HepG2 (cell line): ENCODE measurements around the gene THADA. TPM values are rescaled to one million over a fixed set of nuclear protein-coding genes. Genes with fewer than 3 reads are reported as not detected.
A peak's percentile ranks its signal among the peaks of the same experiment; 100 is the strongest.

ENCODE experiments used
- ATAC-seq: fragments of 200-7000 bp; cut with Tn5 transposase; 3 replicates; pipeline ENCODE4 v1.9.1; 2020; ENCODE audit warnings: mild to moderate bottlenecking, moderate library complexity
- BruUV-seq: library from RNA; stranded (reverse); fragments of 400-500 nt; replicated peaks from 2 replicates; lab custom pipeline; 2021; lab: Mats Ljungman, UMichigan
- CTCF ChIA-PET: fragments of 300-600 bp; formaldehyde crosslinking; extraction: SDS; loops from one replicate; lab custom pipeline; 2021; ENCODE audit warnings: low total read pairs, inconsistent platforms, low intra/inter-chr PET ratio; lab: Yijun Ruan, JAX
- POLR2A ChIA-PET: fragments of 350-600 bp; sonication (Branson Sonifier 250); formaldehyde crosslinking; loops from one replicate; lab custom pipeline; 2020; ENCODE audit warnings: antibody characterized with exemption, inconsistent platforms; lab: Yijun Ruan, JAX
- DNase-seq: peaks from one replicate; pipeline ENCODE4 v3.0.0-alpha.2; 2015; ENCODE audit warnings: low spot score
- FAIRE-seq: peaks from 3 replicates; lab custom pipeline; 2011; peaks lifted over from hg19 to GRCh38; lab: Jason Lieb, UNC
- H2AFZ ChIP-seq: one replicate; pipeline ENCODE4 v1.6.1; 2011; ENCODE audit warnings: low read length, inconsistent platforms
- H3K27ac ChIP-seq: fragments of 300-600 bp; 3 replicates; pipeline ENCODE4 v1.8.0; 2011; ENCODE audit warnings: mixed run types, mild to moderate bottlenecking, mixed read lengths, low read length, inconsistent platforms; ENCODE audit not compliant: insufficient read depth; ENCODE audit errors: extremely low read length
- H3K27me3 ChIP-seq, 2 experiments: fragments of 200-600 bp in 1 of 2; 2 replicates in 1 of 2; 3 replicates in 1 of 2; pipeline versions ENCODE4 v1.6.0 to v1.8.0; 2011; ENCODE audit warnings: low read length in 2 of 2, mild to moderate bottlenecking in 2 of 2, moderate library complexity in 2 of 2, inconsistent platforms in 1 of 2; ENCODE audit not compliant: insufficient read depth in 2 of 2, control insufficient read depth in 1 of 2
- H3K36me3 ChIP-seq, 2 experiments: fragments of 200-600 bp in 1 of 2; replicated peaks in 1 of 2; 2 replicates in 1 of 2; 3 replicates in 1 of 2; pipeline versions ENCODE4 v1.5.1 to v1.8.0; 2011; ENCODE audit warnings: low read length in 2 of 2, inconsistent platforms in 1 of 2; ENCODE audit not compliant: insufficient read depth in 2 of 2, control insufficient read depth in 1 of 2
- H3K4me1 ChIP-seq: 2 replicates; pipeline ENCODE4 v1.5.1; 2012; ENCODE audit warnings: low read length, inconsistent platforms; ENCODE audit not compliant: insufficient read depth
- H3K4me2 ChIP-seq: 2 replicates; pipeline ENCODE4 v1.6.0; 2011; ENCODE audit warnings: low read depth, low read length, inconsistent platforms
- H3K4me3 ChIP-seq, 3 experiments: fragments of 200-600 bp in 1 of 3; sonication (generic), shearing (Covaris generic) in 1 of 3; replicated peaks in 1 of 3; 2 replicates each; pipeline ENCODE4 v1.5.1; 2011 to 2016; ENCODE audit warnings: low read length in 3 of 3, inconsistent platforms in 2 of 3, low read depth in 2 of 3, mild to moderate bottlenecking in 2 of 3, control low read depth in 1 of 3, mixed read lengths in 1 of 3; ENCODE audit not compliant: insufficient read depth in 1 of 3
- H3K79me2 ChIP-seq: one replicate; pipeline ENCODE4 v1.6.1; 2011; ENCODE audit warnings: low read length, inconsistent platforms; ENCODE audit not compliant: insufficient read depth
- H3K9ac ChIP-seq: 2 replicates; pipeline ENCODE4 v1.6.0; 2011; ENCODE audit warnings: mild to moderate bottlenecking, low read depth, low read length, inconsistent platforms; ENCODE audit not compliant: insufficient read depth
- H3K9me3 ChIP-seq: 2 replicates; pipeline ENCODE4 v1.5.1; 2012; ENCODE audit warnings: mild to moderate bottlenecking, low read length
- H4K20me1 ChIP-seq: 2 replicates; pipeline ENCODE4 v1.6.0; 2011; ENCODE audit warnings: inconsistent platforms, mild to moderate bottlenecking, low read length, moderate library complexity; ENCODE audit not compliant: insufficient read depth
- AKAP8 ChIP-seq: sonication (generic); formaldehyde crosslinking; IDR thresholded peaks from 2 replicates; pipeline ENCODE4 v1.5.1; 2020; ENCODE audit warnings: mild to moderate bottlenecking, missing genetic modification reagents
- DDIT3 ChIP-seq: sonication (generic); formaldehyde crosslinking; IDR thresholded peaks from 2 replicates; pipeline ENCODE4 v1.4.0; 2020; ENCODE audit warnings: mild to moderate bottlenecking, missing genetic modification reagents
- DMAP1 ChIP-seq: IDR thresholded peaks from 2 replicates; pipeline ENCODE4 v1.6.1; 2016
- GABPB1 ChIP-seq: IDR thresholded peaks from 2 replicates; pipeline ENCODE4 v1.6.1; 2016; ENCODE audit warnings: mild to moderate bottlenecking, missing genetic modification reagents, moderate library complexity, missing compliant biosample characterization
- GMEB1 ChIP-seq: sonication (generic); formaldehyde crosslinking; IDR thresholded peaks from 2 replicates; pipeline ENCODE4 v1.5.1; 2020; ENCODE audit warnings: missing genetic modification reagents, mild to moderate bottlenecking, borderline replicate concordance
- HDAC1 ChIP-seq: sonication (generic); formaldehyde crosslinking; IDR thresholded peaks from 2 replicates; pipeline ENCODE4 v1.5.1; 2020; ENCODE audit warnings: mild to moderate bottlenecking, missing genetic modification reagents
- HMGXB4 ChIP-seq, 2 experiments: sonication (generic) in 1 of 2; formaldehyde crosslinking in 1 of 2; IDR thresholded peaks; 2 replicates each; pipeline versions ENCODE4 v1.4.0 to v1.6.1; 2018 to 2020; ENCODE audit warnings: missing genetic modification reagents in 2 of 2, borderline replicate concordance in 1 of 2, low read depth in 1 of 2, mild to moderate bottlenecking in 1 of 2, missing biosample characterization in 1 of 2
- MNT ChIP-seq: fragments of 450-650 bp; IDR thresholded peaks from 2 replicates; pipeline ENCODE4 v1.6.1; 2016
- PPARG ChIP-seq: conservative IDR thresholded peaks from 2 replicates; pipeline ENCODE4 v1.6.1; 2016; ENCODE audit warnings: missing biosample characterization, missing genetic modification reagents
- TBX2 ChIP-seq: sonication (generic); formaldehyde crosslinking; IDR thresholded peaks from 2 replicates; pipeline ENCODE4 v1.5.0; 2020; ENCODE audit warnings: missing genetic modification reagents, mild to moderate bottlenecking, borderline replicate concordance
- TFDP2 ChIP-seq: sonication (generic); formaldehyde crosslinking; IDR thresholded peaks from 2 replicates; pipeline ENCODE4 v1.4.0; 2020; ENCODE audit warnings: missing genetic modification reagents
- ZFY ChIP-seq: sonication (generic); formaldehyde crosslinking; IDR thresholded peaks from 2 replicates; pipeline ENCODE4 v1.4.0; 2020; ENCODE audit warnings: missing genetic modification reagents
- ZNF33A ChIP-seq: sonication (generic); formaldehyde crosslinking; IDR thresholded peaks from 2 replicates; pipeline ENCODE4 v1.5.1; 2020; ENCODE audit warnings: missing genetic modification reagents, mild to moderate bottlenecking, moderate library complexity, borderline replicate concordance
- ZNF501 ChIP-seq: sonication (generic); formaldehyde crosslinking; IDR thresholded peaks from 2 replicates; pipeline ENCODE4 v1.5.1; 2020; ENCODE audit warnings: mild to moderate bottlenecking, moderate library complexity, missing genetic modification reagents
- ZNF747 ChIP-seq: sonication (generic); formaldehyde crosslinking; IDR thresholded peaks from 2 replicates; pipeline ENCODE4 v1.8.1; 2023; ENCODE audit warnings: missing genetic modification reagents, mild to moderate bottlenecking, borderline replicate concordance
- WGBS: methylation state at CpG from one replicate; pipeline ENCODE4 v1.1.6; 2017; ENCODE audit warnings: low lambda C conversion rate; 5-methylcytosine and 5-hydroxymethylcytosine counted together
- in situ Hi-C: cut with HindIII; loops from 2 replicates; pipeline ENCODE4 v1.10.0; 2017; ENCODE audit warnings: low pct_unique_long_range_greater_than_20kb; ENCODE audit not compliant: extremely low pct_ligation_motif_present
- intact Hi-C: fragments of 100-400 bp; cut with micrococcal nuclease; formaldehyde crosslinking; loops from one replicate; pipeline ENCODE4 v1.10.0; 2022; ENCODE audit not compliant: unreplicated experiment
- polyA plus RNA-seq, 8 experiments: library from polyadenylated mRNA; depleted of rRNA in 3 of 8; stranded (reverse) in 7 of 8; unstranded in 1 of 8; fragments of >200 nt; fragmentation: Illumina TruSeq in 4 of 8; extraction: Trizol in 4 of 8; gene quantifications; 2 replicates each; pipeline versions ENCODE4 v1.2.1 to v1.2.3, GENCODE V29; 2011 to 2016; ENCODE audit warnings: low read depth in 4 of 8, missing spikeins in 1 of 8, mixed read lengths in 1 of 8; ENCODE audit not compliant: insufficient read depth in 1 of 8
- total RNA-seq, 5 experiments: library from RNA; depleted of rRNA; stranded (reverse); fragments of >200 nt; fragmentation: Illumina TruSeq; extraction: Trizol; gene quantifications; 2 replicates each; pipeline ENCODE4 v1.2.3, GENCODE V29; 2016; ENCODE audit warnings: low read depth in 1 of 5

THADA gene
- total and polyA plus RNA-seq, 2 of the 13 experiments (the other 11 are each of a cell fraction or from before 2014, with no cell fraction given), result 12.7 to 21.7 TPM

- TF ChIP-seq DDIT3 (no peak), ZNF747 (CRISPR knock-in tag) (no peak)
Observed at GRCh38 chr2:43220760-43221123, 375.1 kb downstream of the THADA start (continued).

- peak overlapping the region; percentile 99 for H3K4me2 ChIP-seq
- WGBS, result 2% methylated on average over 8 of the region's 10 CpGs
- peaks cover 3 to 10% of the 10 kb centered on the region in 2 experiments; a peak in 4 of 5 replicates for H3K36me3 ChIP-seq
- ChIA-PET CTCF (no interaction called here), POLR2A (interaction anchor here (1.0 to 13.7 kb wide), 25 partner anchors 7 to 292 kb away, joined by 3 to 324 read pairs (median 7); partner anchors contain the start of gene ZFP36L2)
- peak; percentile 52 for ATAC-seq
- H3K79me2 ChIP-seq, result peaks cover 46% of the 10 kb centered on the region
- in situ Hi-C loops (loop anchor here (10.0 kb wide), 1 partner anchor 55 kb away; no protein-coding TSS in a partner anchor), intact Hi-C loops (loop anchor here (2.0 kb wide), 1 partner anchor 241 kb away; no protein-coding TSS in a partner anchor)
- no peak for FAIRE-seq
- H3K4me3 ChIP-seq, result peak overlapping the region; percentile 80 to 97 (median 89)
- H3K27ac ChIP-seq, result peak overlapping the region; percentile 89
- peak overlapping the region; percentile 80 for H3K9ac ChIP-seq
- BruUV-seq, result no TSS peak
- no peaks in the 10 kb centered on the region for H3K9me3 ChIP-seq
- H3K4me1 ChIP-seq, result peaks cover 53% of the 10 kb centered on the region
- no peak overlapping the region for H2AFZ ChIP-seq
- no peak for DNase-seq
- no peaks in the 10 kb centered on the region; a peak in 1 of 5 replicates for H3K27me3 ChIP-seq
- peaks cover 31% of the 10 kb centered on the region for H4K20me1 ChIP-seq
- TF ChIP-seq HDAC1 (CRISPR knock-in tag) (no peak), ZFY (CRISPR knock-in tag) (0 out of 2 replicates have a peak, but pooled peaks have one; percentile 93), GABPB1 (CRISPR knock-in tag) (0 out of 2 replicates have a peak, but pooled peaks have one; percentile 32), TBX2 (CRISPR knock-in tag) (0 out of 2 replicates have a peak, but pooled peaks have one; percentile 2), ZNF33A (CRISPR knock-in tag) (peak; percentile 91; the same call in 1 of the 2 replicates), ZNF501 (0 out of 2 replicates have a peak, but pooled peaks have one; percentile 58), MNT (no peak), AKAP8 (CRISPR knock-in tag) (no peak; the same call in 1 of the 2 replicates), GMEB1 (no peak; the same call in 1 of the 2 replicates), TFDP2 (CRISPR knock-in tag) (0 out of 2 replicates have a peak, but pooled peaks have one; percentile 7), PPARG (peak; percentile 3; the same call in 1 of the 2 replicates), DMAP1 (no peak), HMGXB4 (CRISPR knock-in tag; IDR thresholded peaks at IDR 0.05; ENCODE audit: borderline replicate concordance in 1 of 2, low read depth in 1 of 2) (peak in 1 of 2 experiments; percentile 31; a peak in 2 of 4 replicates)
Observed at GRCh38 chr2:43220229-43220751, 375.5 kb downstream of the THADA start.
